K562 (cell line): ENCODE data around the gene CORO2A. TPM values are rescaled to one million over a fixed set of nuclear protein-coding genes. Genes with fewer than 3 reads are reported as not detected.

Source experiments
- ATAC-seq: fragments of 200-7000 bp; cut with Tn5 transposase; 3 replicates; pipeline ENCODE4 v1.9.1; 2020; ENCODE audit warnings: moderate library complexity
- BruUV-seq: library from RNA; stranded (reverse); fragments of 400-500 nt; replicated peaks from 2 replicates; lab custom pipeline; 2021; lab: Mats Ljungman, UMichigan
- CTCF ChIA-PET: fragments of 300-600 bp; formaldehyde crosslinking; extraction: SDS; loops from one replicate; lab custom pipeline; 2021; ENCODE audit warnings: low intra/inter-chr PET ratio; lab: Yijun Ruan, JAX
- POLR2A ChIA-PET: fragments of 300-600, 350-650 bp; sonication (Branson Sonifier 250); formaldehyde crosslinking; extraction: SDS; loops from one replicate; lab custom pipeline; 2021; ENCODE audit warnings: antibody characterized with exemption, inconsistent platforms; lab: Yijun Ruan, JAX
- DNase-seq, 4 experiments: peaks; one replicate each; pipeline versions ENCODE4 v3.0.0 to v3.0.0-alpha.2; 2011 to 2018; ENCODE audit warnings: low spot score in 3 of 4, mixed read lengths in 3 of 4; ENCODE audit errors: extremely low read depth in 1 of 4
- FAIRE-seq: peaks from 2 replicates; lab custom pipeline; 2011; peaks lifted over from hg19 to GRCh38; lab: Jason Lieb, UNC
- H2AFZ ChIP-seq: 2 replicates; pipeline ENCODE4 v1.6.0; 2011; ENCODE audit warnings: low read depth, low read length, control low read depth, inconsistent platforms
- H3K27ac ChIP-seq: fragments of 200-600 bp; 3 replicates; pipeline ENCODE4 v1.8.0; 2011; ENCODE audit warnings: low read depth, mild to moderate bottlenecking, control low read depth, inconsistent platforms, low read length, moderate library complexity, mixed read lengths; ENCODE audit errors: extremely low read depth
- H3K27me3 ChIP-seq, 2 experiments: fragments of 300-600 bp in 1 of 2; 2 replicates in 1 of 2; 3 replicates in 1 of 2; pipeline versions ENCODE4 v1.6.0 to v1.8.0; 2011; ENCODE audit warnings: inconsistent platforms in 2 of 2, low read length in 2 of 2, mild to moderate bottlenecking in 1 of 2, mixed read lengths in 1 of 2, moderate library complexity in 1 of 2; ENCODE audit not compliant: control insufficient read depth in 2 of 2, insufficient read depth in 2 of 2
- H3K36me3 ChIP-seq: fragments of 300-600 bp; 3 replicates; pipeline ENCODE4 v1.8.0; 2011; ENCODE audit warnings: mild to moderate bottlenecking, low read length, inconsistent platforms; ENCODE audit not compliant: control insufficient read depth, insufficient read depth
- H3K4me1 ChIP-seq, 2 experiments: fragments of 200-600 bp in 1 of 2; replicated peaks in 1 of 2; 2 replicates in 1 of 2; 3 replicates in 1 of 2; pipeline versions ENCODE4 v1.5.1 to v1.8.0; 2011; ENCODE audit warnings: inconsistent platforms in 2 of 2, low read length in 2 of 2, mild to moderate bottlenecking in 1 of 2, mixed read lengths in 1 of 2, moderate library complexity in 1 of 2; ENCODE audit not compliant: control insufficient read depth in 2 of 2, insufficient read depth in 2 of 2
- H3K4me2 ChIP-seq: 2 replicates; pipeline ENCODE4 v1.6.1; 2011; ENCODE audit warnings: low read length, control low read depth, inconsistent platforms, mixed read lengths; ENCODE audit not compliant: insufficient read depth
- H3K4me3 ChIP-seq: fragments of 200-600 bp; sonication (generic), shearing (Covaris generic); 2 replicates; pipeline ENCODE4 v1.5.1; 2016; ENCODE audit warnings: control low read depth, inconsistent platforms
- H3K79me2 ChIP-seq: fragments of 200-600 bp; 3 replicates; pipeline ENCODE4 v1.8.0; 2011; ENCODE audit warnings: low read length, inconsistent platforms; ENCODE audit not compliant: control insufficient read depth, insufficient read depth
- H3K9ac ChIP-seq, 2 experiments: 2 replicates each; pipeline versions ENCODE4 v1.6.0 to v1.6.1; 2011; ENCODE audit warnings: low read depth in 2 of 2, low read length in 2 of 2, control low read depth in 1 of 2, inconsistent platforms in 1 of 2, mild to moderate bottlenecking in 1 of 2, mixed read lengths in 1 of 2; ENCODE audit not compliant: insufficient read depth in 1 of 2
- H3K9me1 ChIP-seq: one replicate; pipeline ENCODE4 v1.6.0; 2011; ENCODE audit warnings: inconsistent platforms, mild to moderate bottlenecking, low read length, moderate library complexity; ENCODE audit not compliant: control insufficient read depth, insufficient read depth
- H3K9me3 ChIP-seq: replicated peaks from 2 replicates; pipeline ENCODE4 v1.5.1; 2011; ENCODE audit warnings: low read depth, low read length, inconsistent platforms; ENCODE audit not compliant: control insufficient read depth, insufficient read depth
- H4K20me1 ChIP-seq: replicated peaks from 2 replicates; pipeline ENCODE4 v1.6.1; 2011; ENCODE audit warnings: low read length, inconsistent platforms, mixed read lengths; ENCODE audit not compliant: control insufficient read depth, insufficient read depth
- ARID2 ChIP-seq: fragments of 450-650 bp; IDR thresholded peaks from 2 replicates; pipeline ENCODE4 v1.6.1; 2017; ENCODE audit warnings: antibody characterized with exemption, mild to moderate bottlenecking
- BACH1 ChIP-seq: fragments of 200-800 bp; sonication (Bioruptor generic); IDR thresholded peaks from 2 replicates; pipeline ENCODE4 v1.6.1; 2016; ENCODE audit warnings: missing genetic modification characterization, missing compliant biosample characterization
- KDM4B ChIP-seq, 2 experiments: fragments of 450-650 bp in 1 of 2; sonication (generic) in 1 of 2; IDR thresholded peaks; 2 replicates each; pipeline ENCODE4 v1.6.1; 2016 to 2017; ENCODE audit warnings: borderline replicate concordance in 2 of 2, antibody characterized with exemption in 1 of 2, low read depth in 1 of 2, mild to moderate bottlenecking in 1 of 2
- LARP7 ChIP-seq: fragments of 450-650 bp; IDR thresholded peaks from 2 replicates; pipeline ENCODE4 v1.6.1; 2016
- POLR2H ChIP-seq: IDR thresholded peaks from 2 replicates; pipeline ENCODE4 v1.6.1; 2016; ENCODE audit warnings: missing genetic modification characterization, low read depth, mild to moderate bottlenecking, control low read depth, missing compliant biosample characterization, moderate library complexity
- PTRF ChIP-seq: fragments of 450-650 bp; IDR thresholded peaks from 2 replicates; pipeline ENCODE4 v1.6.1; 2016; ENCODE audit warnings: mild to moderate bottlenecking, missing genetic modification characterization, missing compliant biosample characterization
- RBM22 ChIP-seq: fragments of 200-400 bp; formaldehyde crosslinking; IDR thresholded peaks from 2 replicates; pipeline ENCODE4 v1.6.1; 2018; ENCODE audit warnings: low read length, low read depth; ENCODE audit not compliant: poor library complexity, severe bottlenecking
- TBP ChIP-seq: optimal IDR thresholded peaks from 2 replicates; pipeline ENCODE3; 2011; ENCODE audit warnings: low read depth, low read length, improper control_type of control experiment
- WGBS: fragments of 100-300 bp; shearing (Covaris generic); methylation state at CpG from one replicate; pipeline ENCODE4 v1.1.6; 2016; ENCODE audit warnings: low coverage, mixed read lengths; ENCODE audit not compliant: insufficient coverage; ENCODE audit errors: missing lambda C conversion rate; 5-methylcytosine and 5-hydroxymethylcytosine counted together
- in situ Hi-C: fragments of 300-500 bp; cut with MboI; formaldehyde crosslinking; loops from 4 replicates; pipeline ENCODE4 v1.15.0; 2018; ENCODE audit warnings: inconsistent platforms, mixed read lengths
- intact Hi-C: fragments of 100-400 bp; cut with micrococcal nuclease; formaldehyde crosslinking; loops from 2 replicates; pipeline ENCODE4 v1.14.2; 2022
- polyA plus RNA-seq, 8 experiments: library from polyadenylated mRNA; depleted of rRNA in 4 of 8; stranded (reverse) in 5 of 8; unstranded in 3 of 8; fragments of >200 nt; fragmentation: Nextera tagmentation in 2 of 8; fragmentation: Illumina TruSeq in 1 of 8; extraction: Ambion mirVana in 2 of 8; extraction: Trizol in 1 of 8; gene quantifications; 2 replicates each; pipeline versions ENCODE4 v1.2.1 to v1.2.3, GENCODE V29; 2011 to 2014; ENCODE audit warnings: inconsistent platforms in 1 of 8, missing spikeins in 1 of 8
- total RNA-seq, 7 experiments: library from RNA; depleted of rRNA in 6 of 7; stranded (reverse); fragments of >200 nt in 6 of 7; fragmentation: Illumina TruSeq in 2 of 7; extraction: Trizol in 2 of 7; gene quantifications; 2 replicates each; pipeline versions ENCODE4 v1.2.1 to v1.2.3, GENCODE V29; 2011 to 2021; ENCODE audit warnings: low replicate concordance in 1 of 7
- TF ChIP-seq, protein P1 (sequence below): IDR thresholded peaks from 2 replicates; pipeline ENCODE4 v1.6.1; 2016; ENCODE audit warnings: missing genetic modification characterization, missing compliant biosample characterization
- TF ChIP-seq, protein P2 (sequence below): fragments of 250-450 bp; sonication (Bioruptor Pico); IDR thresholded peaks from 2 replicates; pipeline ENCODE4 v1.5.0; 2021
- TF ChIP-seq, protein P3 (sequence below): sonication (generic); formaldehyde crosslinking; IDR thresholded peaks from 2 replicates; pipeline ENCODE4 v1.8.1; 2023; ENCODE audit warnings: mild to moderate bottlenecking, missing genetic modification reagents
- TF ChIP-seq, protein P4 (sequence below): fragments of 250-450 bp; sonication (Bioruptor Pico); IDR thresholded peaks from 2 replicates; pipeline ENCODE4 v1.8.0; 2022; ENCODE audit warnings: moderate library complexity, mild to moderate bottlenecking, inconsistent platforms

The CORO2A gene
- total and polyA plus RNA-seq, 9 of the 15 experiments (the other 6 are each of a cell fraction or from before 2014, with no cell fraction given), result 9.5 to 26.6 (median 18.0) TPM

DNA sequence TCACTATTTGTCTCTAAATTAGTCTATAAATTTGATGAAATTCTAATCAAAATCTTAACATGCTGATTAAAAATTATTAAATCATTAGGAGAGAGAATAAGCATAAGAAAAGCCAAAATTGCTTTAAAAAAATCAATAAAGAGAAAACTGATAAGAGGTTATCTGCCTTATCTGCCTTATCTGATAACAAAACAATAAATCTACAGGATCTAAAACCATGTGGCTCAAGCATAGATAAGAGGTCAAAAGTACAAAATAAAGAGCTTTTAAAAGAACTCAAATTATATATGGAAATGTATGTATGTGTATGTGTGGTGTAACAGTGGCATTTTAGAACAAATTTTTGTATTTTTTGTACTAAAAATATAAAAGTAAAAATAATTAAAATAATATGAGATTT lies 92.0 kb downstream of the CORO2A start:
- ChIA-PET CTCF (no interaction called here), POLR2A (interaction anchor here (1.6 kb wide), 1 partner anchor 12 kb away, joined by 3 read pairs; no protein-coding TSS in a partner anchor)
- intact Hi-C loops (no loop called here), in situ Hi-C loops (no loop called here)
- no peak overlapping the region for H2AFZ ChIP-seq
- TF ChIP-seq POLR2H (tag) (0 out of 2 replicates have a peak, but pooled peaks have one; percentile 21), RBM22 (no peak)
- FAIRE-seq, result no peak
- H3K9me3 ChIP-seq, result no peaks in the 10 kb centered on the region
- no peaks in the 10 kb centered on the region for H3K9me1 ChIP-seq
- no peaks in the 10 kb centered on the region for H4K20me1 ChIP-seq
- no peaks in the 10 kb centered on the region for H3K27me3 ChIP-seq
- no peak overlapping the region for H3K27ac ChIP-seq
- no TSS peak for BruUV-seq
- H3K9ac ChIP-seq, result no peak overlapping the region
- H3K4me1 ChIP-seq, result no peaks in the 10 kb centered on the region
- no peak for DNase-seq
- peaks cover 67% of the 10 kb centered on the region for H3K36me3 ChIP-seq
- no peak for ATAC-seq
- H3K79me2 ChIP-seq, result no peaks in the 10 kb centered on the region
- no peak overlapping the region for H3K4me2 ChIP-seq
- H3K4me3 ChIP-seq, result no peak overlapping the region

DNA sequence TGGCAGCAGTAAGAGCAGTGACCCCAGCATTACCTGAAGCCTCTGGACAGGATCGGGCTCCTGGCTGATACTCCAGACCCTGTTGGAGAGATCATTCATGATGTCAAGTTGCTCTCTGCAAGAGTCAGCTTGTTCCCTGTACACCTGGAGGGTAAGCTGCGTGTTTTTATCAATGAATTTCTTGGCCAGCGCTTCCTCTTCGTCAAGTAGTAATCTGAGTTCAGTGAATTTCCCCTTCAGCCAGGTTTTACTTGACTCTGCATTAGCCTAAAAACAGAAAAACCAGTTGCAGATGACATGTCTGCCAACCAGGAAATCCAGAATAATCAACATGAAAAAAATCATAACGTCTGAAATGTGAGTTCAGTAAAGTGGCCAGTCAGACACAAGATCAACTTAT lies 92.5 kb downstream of the CORO2A start:
- intact Hi-C loops (no loop called here), in situ Hi-C loops (no loop called here)
- no TSS peak for BruUV-seq
- WGBS, result 79% methylated on average over 5 of the region's 5 CpGs
- H3K4me3 ChIP-seq, result no peak overlapping the region
- H3K27ac ChIP-seq, result no peak overlapping the region
- H4K20me1 ChIP-seq, result no peaks in the 10 kb centered on the region
- H3K79me2 ChIP-seq, result no peaks in the 10 kb centered on the region
- H3K36me3 ChIP-seq, result peaks cover 69% of the 10 kb centered on the region
- H3K9me1 ChIP-seq, result no peaks in the 10 kb centered on the region
- ChIA-PET CTCF (no interaction called here), POLR2A (no interaction called here)
- H3K9ac ChIP-seq, result no peak overlapping the region
- H3K9me3 ChIP-seq, result no peaks in the 10 kb centered on the region
- DNase-seq (no peak), FAIRE-seq (peak; percentile 32), ATAC-seq (no peak)
- no peak overlapping the region for H2AFZ ChIP-seq
- H3K4me2 ChIP-seq, result no peak overlapping the region
- no peaks in the 10 kb centered on the region; a peak in 1 of 5 replicates for H3K4me1 ChIP-seq
- no peaks in the 10 kb centered on the region for H3K27me3 ChIP-seq
- TF ChIP-seq TBP (no peak), ARID2 (no peak), LARP7 (no peak), KDM4B (IDR thresholded peaks at IDR 0.05; ENCODE audit: borderline replicate concordance in 2 of 2, low read depth in 1 of 2) (no peak), PTRF (tag) (no peak), BACH1 (tag) (no peak)
- TF ChIP-seq, protein P1, sequence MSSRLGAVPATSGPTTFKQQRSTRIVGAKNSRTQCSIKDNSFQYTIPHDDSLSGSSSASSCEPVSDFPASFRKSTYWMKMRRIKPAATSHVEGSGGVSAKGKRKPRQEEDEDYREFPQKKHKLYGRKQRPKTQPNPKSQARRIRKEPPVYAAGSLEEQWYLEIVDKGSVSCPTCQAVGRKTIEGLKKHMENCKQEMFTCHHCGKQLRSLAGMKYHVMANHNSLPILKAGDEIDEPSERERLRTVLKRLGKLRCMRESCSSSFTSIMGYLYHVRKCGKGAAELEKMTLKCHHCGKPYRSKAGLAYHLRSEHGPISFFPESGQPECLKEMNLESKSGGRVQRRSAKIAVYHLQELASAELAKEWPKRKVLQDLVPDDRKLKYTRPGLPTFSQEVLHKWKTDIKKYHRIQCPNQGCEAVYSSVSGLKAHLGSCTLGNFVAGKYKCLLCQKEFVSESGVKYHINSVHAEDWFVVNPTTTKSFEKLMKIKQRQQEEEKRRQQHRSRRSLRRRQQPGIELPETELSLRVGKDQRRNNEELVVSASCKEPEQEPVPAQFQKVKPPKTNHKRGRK (tag), result no peak
- TF ChIP-seq, protein P2, sequence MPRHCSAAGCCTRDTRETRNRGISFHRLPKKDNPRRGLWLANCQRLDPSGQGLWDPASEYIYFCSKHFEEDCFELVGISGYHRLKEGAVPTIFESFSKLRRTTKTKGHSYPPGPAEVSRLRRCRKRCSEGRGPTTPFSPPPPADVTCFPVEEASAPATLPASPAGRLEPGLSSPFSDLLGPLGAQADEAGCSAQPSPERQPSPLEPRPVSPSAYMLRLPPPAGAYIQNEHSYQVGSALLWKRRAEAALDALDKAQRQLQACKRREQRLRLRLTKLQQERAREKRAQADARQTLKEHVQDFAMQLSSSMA (CRISPR knock-in tag), result no peak
- TF ChIP-seq, protein P3, sequence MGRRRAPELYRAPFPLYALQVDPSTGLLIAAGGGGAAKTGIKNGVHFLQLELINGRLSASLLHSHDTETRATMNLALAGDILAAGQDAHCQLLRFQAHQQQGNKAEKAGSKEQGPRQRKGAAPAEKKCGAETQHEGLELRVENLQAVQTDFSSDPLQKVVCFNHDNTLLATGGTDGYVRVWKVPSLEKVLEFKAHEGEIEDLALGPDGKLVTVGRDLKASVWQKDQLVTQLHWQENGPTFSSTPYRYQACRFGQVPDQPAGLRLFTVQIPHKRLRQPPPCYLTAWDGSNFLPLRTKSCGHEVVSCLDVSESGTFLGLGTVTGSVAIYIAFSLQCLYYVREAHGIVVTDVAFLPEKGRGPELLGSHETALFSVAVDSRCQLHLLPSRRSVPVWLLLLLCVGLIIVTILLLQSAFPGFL, result no peak
- TF ChIP-seq, protein P4, sequence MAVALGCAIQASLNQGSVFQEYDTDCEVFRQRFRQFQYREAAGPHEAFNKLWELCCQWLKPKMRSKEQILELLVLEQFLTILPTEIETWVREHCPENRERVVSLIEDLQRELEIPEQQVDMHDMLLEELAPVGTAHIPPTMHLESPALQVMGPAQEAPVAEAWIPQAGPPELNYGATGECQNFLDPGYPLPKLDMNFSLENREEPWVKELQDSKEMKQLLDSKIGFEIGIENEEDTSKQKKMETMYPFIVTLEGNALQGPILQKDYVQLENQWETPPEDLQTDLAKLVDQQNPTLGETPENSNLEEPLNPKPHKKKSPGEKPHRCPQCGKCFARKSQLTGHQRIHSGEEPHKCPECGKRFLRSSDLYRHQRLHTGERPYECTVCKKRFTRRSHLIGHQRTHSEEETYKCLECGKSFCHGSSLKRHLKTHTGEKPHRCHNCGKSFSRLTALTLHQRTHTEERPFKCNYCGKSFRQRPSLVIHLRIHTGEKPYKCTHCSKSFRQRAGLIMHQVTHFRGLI (CRISPR knock-in tag), result no peak
